Pons (tissue), 1 donor: ENCODE data around the gene ATP8B1.

Experiments
- DNase-seq: peaks from one replicate; pipeline ENCODE4 v3.0.0-alpha.2; 2016; ENCODE audit warnings: low spot score

ATP8B1 gene

GRCh38 chr18:57792631-57793301 lies 10.3 kb downstream of the ATP8B1 start:
- DNase-seq, result no peak

GRCh38 chr18:57791911-57792310 lies 11.2 kb downstream of the ATP8B1 start:
- DNase-seq, result no peak

GRCh38 chr18:57791192-57791591 lies 11.9 kb downstream of the ATP8B1 start:
- no peak for DNase-seq

GRCh38 chr18:57790316-57790715 lies 12.8 kb downstream of the ATP8B1 start:
- no peak for DNase-seq

GRCh38 chr18:57789759-57790158 lies 13.4 kb downstream of the ATP8B1 start:
- DNase-seq, result no peak

GRCh38 chr18:57789090-57789489 lies 14.0 kb downstream of the ATP8B1 start:
- DNase-seq, result no peak

- no peak for DNase-seq
Measured at GRCh38 chr18:57787068-57787685, 15.9 kb downstream of the ATP8B1 start.

GRCh38 chr18:57785751-57786437 lies 17.2 kb downstream of the ATP8B1 start:
- no peak for DNase-seq

GRCh38 chr18:57784801-57785114 lies 18.4 kb downstream of the ATP8B1 start:
- DNase-seq, result no peak

- no peak for DNase-seq
Measured at GRCh38 chr18:57784034-57784800, 18.9 kb downstream of the ATP8B1 start.

GRCh38 chr18:57782049-57782448 lies 21.1 kb downstream of the ATP8B1 start:
- no peak for DNase-seq

- DNase-seq, result no peak
Measured at GRCh38 chr18:57780706-57781347, 22.3 kb downstream of the ATP8B1 start.

GRCh38 chr18:57780318-57780705 lies 22.8 kb downstream of the ATP8B1 start:
- no peak for DNase-seq

GRCh38 chr18:57776767-57777166 lies 26.3 kb downstream of the ATP8B1 start:
- no peak for DNase-seq

GRCh38 chr18:57776354-57776753 lies 26.8 kb downstream of the ATP8B1 start:
- no peak for DNase-seq

GRCh38 chr18:57775937-57776336 lies 27.2 kb downstream of the ATP8B1 start:
- no peak for DNase-seq

GRCh38 chr18:57772387-57772799 lies 30.7 kb downstream of the ATP8B1 start:
- DNase-seq, result no peak

- DNase-seq, result no peak
Measured at GRCh38 chr18:57771626-57772025, 31.5 kb downstream of the ATP8B1 start.

GRCh38 chr18:57771193-57771592 lies 31.9 kb downstream of the ATP8B1 start:
- no peak for DNase-seq

GRCh38 chr18:57768537-57769326 lies 34.4 kb downstream of the ATP8B1 start:
- DNase-seq, result no peak

GRCh38 chr18:57767259-57768050 lies 35.7 kb downstream of the ATP8B1 start:
- DNase-seq, result no peak
